Neuronal stem cell (in vitro differentiated cells): ENCODE results near the gene HID1.
A peak's percentile ranks its signal among the peaks of the same experiment; 100 is the strongest.

Source experiments
- DNase-seq: peaks from one replicate; pipeline ENCODE4 v3.0.0-alpha.2; 2013; ENCODE audit warnings: low spot score
- H2AFZ ChIP-seq: one replicate; pipeline ENCODE4 v1.6.1; 2013; ENCODE audit warnings: mild to moderate bottlenecking, low read length, inconsistent platforms
- H2AK5ac ChIP-seq: 2 replicates; pipeline ENCODE4 v1.6.1; 2013; ENCODE audit warnings: low read depth, mild to moderate bottlenecking, inconsistent platforms, low read length, moderate library complexity, mixed read lengths
- H2BK120ac ChIP-seq: 2 replicates; pipeline ENCODE4 v1.6.1; 2013; ENCODE audit warnings: low read depth, mild to moderate bottlenecking, inconsistent platforms, low read length, moderate library complexity, mixed read lengths
- H2BK12ac ChIP-seq: one replicate; pipeline ENCODE4 v1.6.1; 2013; ENCODE audit warnings: low read length, inconsistent platforms
- H2BK15ac ChIP-seq: 2 replicates; pipeline ENCODE4 v1.6.1; 2013; ENCODE audit warnings: mild to moderate bottlenecking, low read length, inconsistent platforms, mixed read lengths
- H2BK5ac ChIP-seq: one replicate; pipeline ENCODE4 v1.6.1; 2013; ENCODE audit warnings: inconsistent platforms, mild to moderate bottlenecking, low read length, moderate library complexity
- H3K14ac ChIP-seq: one replicate; pipeline ENCODE4 v1.6.1; 2013; ENCODE audit warnings: low read length, inconsistent platforms
- H3K18ac ChIP-seq: 2 replicates; pipeline ENCODE4 v1.6.1; 2013; ENCODE audit warnings: low read length, inconsistent platforms
- H3K23ac ChIP-seq: 2 replicates; pipeline ENCODE4 v1.6.1; 2013; ENCODE audit warnings: low read depth, mild to moderate bottlenecking, mixed read lengths, low read length, inconsistent platforms; ENCODE audit not compliant: poor library complexity
- H3K27ac ChIP-seq: replicated peaks from 3 replicates; pipeline ENCODE4 v1.5.1; 2013; ENCODE audit warnings: low read length, inconsistent platforms
- H3K27me3 ChIP-seq, 3 experiments: 2 replicates each; pipeline ENCODE4 v1.6.1; 2013; ENCODE audit warnings: low read length in 3 of 3, mild to moderate bottlenecking in 2 of 3, inconsistent platforms in 1 of 3, low read depth in 1 of 3, mixed read lengths in 1 of 3, moderate library complexity in 1 of 3; ENCODE audit not compliant: control insufficient read depth in 3 of 3, insufficient read depth in 3 of 3
- H3K36me3 ChIP-seq, 2 donors: replicated peaks in 1 of 2; 2 replicates each; pipeline ENCODE4 v1.6.1; 2013; ENCODE audit warnings: low read length in 2 of 2; ENCODE audit not compliant: control insufficient read depth in 2 of 2, insufficient read depth in 2 of 2
- H3K4ac ChIP-seq: 2 replicates; pipeline ENCODE4 v1.6.1; 2013; ENCODE audit warnings: inconsistent platforms, mild to moderate bottlenecking, low read length, moderate library complexity
- H3K4me1 ChIP-seq, 2 donors: 1 replicate in 1 of 2; 2 replicates in 1 of 2; pipeline ENCODE4 v1.6.1; 2013; ENCODE audit warnings: low read length in 2 of 2, low read depth in 1 of 2; ENCODE audit not compliant: control insufficient read depth in 2 of 2, insufficient read depth in 1 of 2
- H3K4me2 ChIP-seq: one replicate; pipeline ENCODE4 v1.6.1; 2013; ENCODE audit warnings: mild to moderate bottlenecking, low read length, inconsistent platforms; ENCODE audit not compliant: insufficient read depth, poor library complexity, severe bottlenecking
- H3K4me3 ChIP-seq, 2 donors: 2 replicates each; pipeline ENCODE4 v1.5.1; 2013; ENCODE audit warnings: low read length in 2 of 2, mild to moderate bottlenecking in 2 of 2, inconsistent platforms in 1 of 2, moderate library complexity in 1 of 2
- H3K79me1 ChIP-seq: one replicate; pipeline ENCODE4 v1.6.1; 2013; ENCODE audit warnings: low read depth, mild to moderate bottlenecking, inconsistent platforms, low read length, moderate library complexity
- H3K9ac ChIP-seq: one replicate; pipeline ENCODE4 v1.6.1; 2013; ENCODE audit warnings: mild to moderate bottlenecking, low read depth, low read length, inconsistent platforms; ENCODE audit not compliant: poor library complexity
- H3K9me3 ChIP-seq, 2 donors: replicated peaks in 1 of 2; 2 replicates each; pipeline versions ENCODE3 to v1.6.1; 2013; ENCODE audit warnings: low read length in 2 of 2, mild to moderate bottlenecking in 2 of 2, inconsistent platforms in 1 of 2, low read depth in 1 of 2, mixed read lengths in 1 of 2, moderate library complexity in 1 of 2; ENCODE audit not compliant: control insufficient read depth in 2 of 2, insufficient read depth in 1 of 2
- H4K8ac ChIP-seq: one replicate; pipeline ENCODE4 v1.6.1; 2013; ENCODE audit warnings: low read depth, mild to moderate bottlenecking, inconsistent platforms, low read length, moderate library complexity
- H4K91ac ChIP-seq: one replicate; pipeline ENCODE4 v1.6.1; 2013; ENCODE audit warnings: low read length, low read depth, mild to moderate bottlenecking, inconsistent platforms; ENCODE audit not compliant: poor library complexity
- WGBS, 2 donors: extraction: QIAGEN DNeasy Blood & Tissue Kit; methylation state at CpG; one replicate each; pipeline ENCODE4 v1.1.7; 2013; ENCODE audit warnings: missing lambda C conversion rate in 2 of 2, mixed read lengths in 1 of 2; ENCODE audit not compliant: insufficient read length in 2 of 2, insufficient replicate concordance in 1 of 2; ENCODE audit errors: extremely low coverage in 2 of 2; 5-methylcytosine and 5-hydroxymethylcytosine counted together

Gene HID1

DNA sequence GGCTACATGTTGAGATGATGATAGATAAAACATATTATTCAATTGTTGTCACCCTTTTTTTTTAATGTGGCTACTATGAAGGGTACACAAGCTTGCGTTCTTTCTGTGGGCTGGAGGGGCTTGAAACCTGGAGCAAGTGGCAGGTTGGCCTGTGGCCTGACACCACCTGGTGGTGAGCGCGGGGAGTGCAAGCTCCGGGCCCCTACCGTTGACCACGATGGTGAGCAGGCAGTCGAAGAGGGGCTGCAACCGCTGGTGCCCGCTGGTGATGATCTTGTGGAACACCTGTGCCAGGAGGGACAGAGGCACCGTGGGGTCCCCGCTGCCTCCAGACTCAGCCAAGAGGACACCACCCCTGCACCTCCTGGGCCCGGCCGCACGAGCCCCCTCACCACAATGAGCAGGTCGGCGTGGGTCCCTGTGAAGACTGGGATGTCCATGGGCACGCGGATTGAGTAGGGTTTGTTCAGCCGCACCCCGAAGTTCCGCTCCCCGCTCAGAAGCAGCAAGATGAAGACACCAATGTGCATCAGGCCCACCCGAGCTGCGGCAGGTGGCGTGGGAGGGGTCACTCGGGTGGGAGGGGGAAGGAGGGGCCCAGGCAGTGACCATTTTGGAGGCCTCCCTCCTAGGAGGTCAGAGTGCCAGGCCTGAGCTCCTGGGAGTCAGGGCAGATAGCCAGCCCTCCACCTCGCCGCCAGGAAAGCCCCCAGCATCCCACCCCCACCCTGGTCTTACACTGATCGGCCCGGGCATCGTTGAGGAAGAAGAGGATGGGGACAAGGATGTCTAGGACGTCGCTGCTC, 14.4 kb downstream of the HID1 start:
- peak overlapping the region; percentile 98 for H2AK5ac ChIP-seq
- no peaks in the 10 kb centered on the region for H3K4me1 ChIP-seq
- peaks cover 0 to 49% (median 11%) of the 10 kb centered on the region in 3 experiments for H3K27me3 ChIP-seq
- H4K91ac ChIP-seq: no peak overlapping the region
- peaks cover 0 to 1% of the 10 kb centered on the region in 2 donors for H3K9me3 ChIP-seq
- H2AFZ ChIP-seq: peak overlapping the region; percentile 63
- H3K4me3 ChIP-seq: no peak overlapping the region
- no peak overlapping the region for H3K4me2 ChIP-seq
- peak overlapping the region; percentile 59 for H3K18ac ChIP-seq
- H3K27ac ChIP-seq: no peak overlapping the region
- no peak overlapping the region for H2BK120ac ChIP-seq
- DNase-seq: peak; percentile 69
- H2BK5ac ChIP-seq: no peak overlapping the region
- peak overlapping the region; percentile 76 for H4K8ac ChIP-seq
- peak overlapping the region; percentile 66 for H3K4ac ChIP-seq
- WGBS, 2 donors: no CpG with 5 or more reads among the region's 33 CpGs
- H3K23ac ChIP-seq: peak overlapping the region; percentile 92
- H3K14ac ChIP-seq: peak overlapping the region; percentile 76
- peak overlapping the region; percentile 46 for H2BK12ac ChIP-seq
- H3K79me1 ChIP-seq: no peaks in the 10 kb centered on the region
- no peaks in the 10 kb centered on the region for H3K36me3 ChIP-seq
- peak overlapping the region; percentile 62 for H2BK15ac ChIP-seq
- no peak overlapping the region for H3K9ac ChIP-seq

DNA sequence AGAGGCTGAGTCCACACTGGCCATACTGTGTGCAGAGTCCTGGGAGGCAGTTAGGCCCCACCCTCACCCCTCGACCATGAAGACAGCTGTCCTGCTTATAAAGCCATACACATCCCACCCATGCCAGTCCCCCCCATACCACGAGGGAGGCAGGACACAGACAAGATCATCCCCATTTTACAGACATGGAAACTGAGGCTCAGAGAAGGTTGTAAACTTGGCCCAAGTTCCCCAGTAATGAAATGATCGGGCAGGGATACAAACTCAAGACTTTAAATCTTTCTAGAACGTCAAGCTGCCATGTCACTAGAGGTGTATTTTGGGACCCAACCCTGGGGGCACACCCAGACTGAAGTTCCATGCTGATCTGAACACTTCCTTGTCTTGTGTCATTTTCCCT, 16.5 kb downstream of the HID1 start:
- no peak overlapping the region for H4K8ac ChIP-seq
- H2BK5ac ChIP-seq: no peak overlapping the region
- peaks cover 0 to 1% of the 10 kb centered on the region in 2 donors for H3K9me3 ChIP-seq
- no peak overlapping the region for H3K9ac ChIP-seq
- no peak overlapping the region for H2AK5ac ChIP-seq
- H2BK15ac ChIP-seq: no peak overlapping the region
- no peak overlapping the region for H3K18ac ChIP-seq
- H2BK120ac ChIP-seq: no peak overlapping the region
- H2AFZ ChIP-seq: no peak overlapping the region
- WGBS, 2 donors: no CpG with 5 or more reads among the region's 4 CpGs
- peaks cover 0 to 54% (median 11%) of the 10 kb centered on the region in 3 experiments for H3K27me3 ChIP-seq
- H3K4me3 ChIP-seq: no peak overlapping the region
- H3K79me1 ChIP-seq: no peaks in the 10 kb centered on the region
- H4K91ac ChIP-seq: no peak overlapping the region
- no peaks in the 10 kb centered on the region for H3K4me1 ChIP-seq
- DNase-seq: no peak
- H3K23ac ChIP-seq: peak overlapping the region; percentile 48
- H3K4ac ChIP-seq: no peak overlapping the region
- no peak overlapping the region for H3K14ac ChIP-seq
- no peak overlapping the region for H2BK12ac ChIP-seq
- no peak overlapping the region for H3K4me2 ChIP-seq
- H3K27ac ChIP-seq: no peak overlapping the region
- no peaks in the 10 kb centered on the region for H3K36me3 ChIP-seq

DNA sequence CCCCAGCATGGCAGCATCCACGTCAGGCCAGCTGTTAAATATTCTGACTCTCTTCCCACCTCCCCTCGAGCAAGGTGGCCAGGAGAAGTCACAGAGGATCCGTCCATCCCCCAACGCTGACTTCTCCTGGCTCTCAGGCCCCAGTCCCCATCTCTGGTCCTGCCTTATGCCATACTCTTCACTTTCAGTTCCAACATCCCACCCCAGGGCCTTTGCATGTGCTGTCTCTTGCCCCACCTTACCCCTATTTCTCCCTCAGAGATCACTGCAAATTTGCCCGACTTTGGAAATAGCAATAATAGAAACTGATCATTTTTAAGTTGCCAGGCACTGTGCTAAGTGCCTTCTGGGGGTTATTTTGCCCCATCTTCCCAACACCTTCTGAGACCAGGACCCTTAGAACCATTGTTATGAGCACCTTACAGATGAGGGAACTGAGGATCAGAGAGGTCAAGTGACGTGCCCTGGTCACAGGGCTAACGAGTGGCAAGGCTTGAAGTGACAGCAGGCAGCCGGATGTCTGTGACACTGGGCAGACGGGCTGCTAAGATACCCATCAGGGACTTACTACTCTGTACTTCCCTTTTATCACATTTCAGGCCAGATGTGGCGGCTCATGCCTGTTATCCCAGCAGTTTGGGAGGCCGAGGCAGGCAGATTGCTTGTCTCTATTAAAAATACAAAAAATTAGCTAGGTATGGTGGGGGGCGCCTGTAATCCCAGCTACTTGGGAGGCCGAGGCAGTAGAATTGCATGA, 17.7 kb downstream of the HID1 start:
- Histone ChIP-seq H2BK15ac (no peak overlapping the region), H3K36me3 (no peaks in the 10 kb centered on the region)
- no CpG with 5 or more reads among the region's 13 CpGs for WGBS, 2 donors

DNA sequence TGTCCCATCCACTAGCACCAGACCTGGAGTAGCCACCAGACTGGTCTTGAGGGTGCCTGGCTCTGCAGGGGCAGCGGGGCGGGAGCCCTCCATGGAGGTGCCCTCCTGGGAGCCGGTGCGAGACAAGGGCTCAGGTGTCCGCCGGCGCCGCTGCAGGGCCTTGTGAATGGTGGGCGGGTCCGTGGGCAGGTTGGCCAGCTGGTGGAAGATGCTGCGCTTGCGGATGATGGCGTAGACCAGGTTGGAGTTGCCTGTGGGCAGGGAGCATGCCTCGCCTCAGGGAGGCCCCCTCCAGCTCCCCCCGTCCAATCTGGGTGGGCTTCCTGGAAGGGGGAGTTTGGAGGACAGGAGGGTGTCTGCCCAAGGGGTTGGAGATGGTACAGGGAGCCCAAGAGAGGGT, 18.4 kb downstream of the HID1 start:
- Histone ChIP-seq H2BK15ac (no peak overlapping the region), H2AK5ac (peak overlapping the region; percentile 37), H3K4ac (no peak overlapping the region), H3K9me3 (no peaks in the 10 kb centered on the region), H3K23ac (peak overlapping the region; percentile 12), H4K91ac (no peak overlapping the region), H3K27me3 (peaks cover 0 to 58% (median 3%) of the 10 kb centered on the region in 3 experiments), H3K9ac (no peak overlapping the region), H2BK5ac (no peak overlapping the region), H2AFZ (no peak overlapping the region), H2BK12ac (no peak overlapping the region), H4K8ac (peak overlapping the region; percentile 65), H3K18ac (no peak overlapping the region), H2BK120ac (no peak overlapping the region), H3K36me3 (no peaks in the 10 kb centered on the region), H3K27ac (no peak overlapping the region), H3K14ac (peak overlapping the region; percentile 56), H3K4me2 (no peak overlapping the region), H3K4me3 (no peak overlapping the region), H3K79me1 (no peaks in the 10 kb centered on the region), H3K4me1 (no peaks in the 10 kb centered on the region)
- no CpG with 5 or more reads among the region's 15 CpGs for WGBS, 2 donors
- DNase-seq: no peak

More for the DNA sequence above, 17.7 kb downstream of the HID1 start:
- no peak overlapping the region for H3K9ac ChIP-seq
- no peak for DNase-seq
- H3K14ac ChIP-seq: no peak overlapping the region
- H3K18ac ChIP-seq: no peak overlapping the region
- H4K91ac ChIP-seq: no peak overlapping the region
- no peak overlapping the region for H2AFZ ChIP-seq
- no peak overlapping the region for H3K23ac ChIP-seq
- H3K4me2 ChIP-seq: no peak overlapping the region
- H2AK5ac ChIP-seq: no peak overlapping the region
- no peak overlapping the region for H2BK120ac ChIP-seq
- no peaks in the 10 kb centered on the region for H3K4me1 ChIP-seq
- no peak overlapping the region for H3K27ac ChIP-seq
- H3K27me3 ChIP-seq: peaks cover 0 to 56% (median 10%) of the 10 kb centered on the region in 3 experiments
- H3K79me1 ChIP-seq: no peaks in the 10 kb centered on the region
- H3K9me3 ChIP-seq: peaks cover 0 to 1% of the 10 kb centered on the region in 2 donors
- no peak overlapping the region for H4K8ac ChIP-seq
- H2BK5ac ChIP-seq: no peak overlapping the region
- no peak overlapping the region for H3K4ac ChIP-seq
- H3K4me3 ChIP-seq: no peak overlapping the region
- H2BK12ac ChIP-seq: no peak overlapping the region
